Transverse colon (tissue), 4 donors: ENCODE data around the gene ZBTB16. TPM values are rescaled to one million over a fixed set of nuclear protein-coding genes. Genes with fewer than 3 reads are reported as not detected.

Source experiments
- DNase-seq: peaks from one replicate; pipeline ENCODE4 v3.0.0-alpha.2; 2019
- H3K27ac ChIP-seq, 4 donors: fragments of 200-600 bp; sonication (generic); 2 replicates each; pipeline ENCODE4 v1.5.1; 2016 to 2018; ENCODE audit warnings: inconsistent platforms in 4 of 4
- H3K27me3 ChIP-seq: fragments of 200-600 bp; sonication (generic); 2 replicates; pipeline ENCODE4 v1.5.1; 2017; ENCODE audit warnings: inconsistent platforms
- H3K36me3 ChIP-seq, 4 donors: fragments of 200-600 bp; sonication (generic); 2 replicates each; pipeline ENCODE4 v1.5.1; 2017 to 2019; ENCODE audit warnings: inconsistent platforms in 4 of 4
- H3K4me1 ChIP-seq, 4 donors: fragments of 200-600 bp; sonication (generic); 2 replicates each; pipeline ENCODE4 v1.5.1; 2017 to 2020; ENCODE audit warnings: inconsistent platforms in 4 of 4
- H3K4me3 ChIP-seq, 4 donors: fragments of 200-600 bp; sonication (generic); 1 replicate in 1 of 4; 2 replicates in 3 of 4; pipeline versions ENCODE4 v1.5.1 to v1.6.1; 2017 to 2019; ENCODE audit warnings: inconsistent platforms in 4 of 4
- H3K9me3 ChIP-seq, 2 donors: fragments of 200-600 bp; sonication (generic); 2 replicates each; pipeline ENCODE4 v1.5.1; 2017 to 2019; ENCODE audit warnings: inconsistent platforms in 2 of 2
- CTCF ChIP-seq, 5 experiments: fragments of 200-600 bp in 3 of 5; fragments of 450-650 bp in 2 of 5; sonication (generic) in 3 of 5; IDR thresholded peaks; 1 replicate in 2 of 5; 2 replicates in 3 of 5; pipeline ENCODE4 v1.5.1; 2016 to 2017; ENCODE audit warnings: antibody characterized with exemption in 5 of 5, inconsistent platforms in 3 of 5, mild to moderate bottlenecking in 2 of 5, moderate library complexity in 1 of 5
- EP300 ChIP-seq: sonication (generic); formaldehyde crosslinking; IDR thresholded peaks from one replicate; pipeline ENCODE4 v1.6.1; 2017; ENCODE audit warnings: antibody characterized with exemption, low read depth
- POLR2A ChIP-seq: fragments of 450-650 bp; IDR thresholded peaks from one replicate; pipeline ENCODE4 v1.6.1; 2016; ENCODE audit warnings: antibody characterized with exemption, mild to moderate bottlenecking, moderate library complexity
- POLR2AphosphoS5 ChIP-seq, 3 donors: sonication (generic); formaldehyde crosslinking; IDR thresholded peaks; one replicate each; pipeline ENCODE4 v1.6.1; 2016; ENCODE audit warnings: antibody characterized with exemption in 3 of 3
- WGBS, 2 donors: methylation state at CpG; one replicate each; pipeline ENCODE4 v1.1.5; 2018; ENCODE audit warnings: low coverage in 1 of 2; 5-methylcytosine and 5-hydroxymethylcytosine counted together
- in situ Hi-C, 4 donors: fragments of 200-750 bp; cut with MboI; loops; one replicate each; pipeline versions ENCODE4 v1.15.0 to v1.15.1; 2017; ENCODE audit warnings: low sequenced_read_pairs in 3 of 4, low pct_ligation_motif_present in 1 of 4, low pct_unique_long_range_greater_than_20kb in 1 of 4
- intact Hi-C: fragments of 100-400 bp; cut with DNase I; formaldehyde crosslinking; loops from one replicate; pipeline ENCODE4 v1.15.1; 2023; ENCODE audit warnings: low total_unique reads
- total RNA-seq, 4 donors: library from RNA; depleted of rRNA; stranded (reverse); fragments of >200 nt; gene quantifications; one replicate each; pipeline ENCODE4 v1.1.0, GENCODE V29; 2016

The ZBTB16 gene
- total RNA-seq, 4 donors from 2014 or later: 108 to 271 (median 155) TPM

GRCh38 chr11:114130629-114131277 lies 71.2 kb downstream of the ZBTB16 start:
- H3K4me3 ChIP-seq: no peak overlapping the region
- peaks cover 0 to 5% (median 0%) of the 10 kb centered on the region in 4 donors for H3K36me3 ChIP-seq
- H3K27me3 ChIP-seq: no peaks in the 10 kb centered on the region
- H3K27ac ChIP-seq: peak overlapping the region; percentile 19 to 76 (median 68)
- intact Hi-C loops: no loop called here
- peaks cover 42 to 83% (median 79%) of the 10 kb centered on the region in 4 donors for H3K4me1 ChIP-seq
- H3K9me3 ChIP-seq: no peaks in the 10 kb centered on the region
- TF ChIP-seq POLR2AphosphoS5 (IDR thresholded peaks at IDR 0.05): no peak
- no peak for TF ChIP-seq CTCF (IDR thresholded peaks at IDR 0.05)
- no peak for TF ChIP-seq EP300
- no peak for TF ChIP-seq POLR2A
- in situ Hi-C loops: no loop called here
- peak; percentile 1 for DNase-seq
- WGBS, 2 donors: 65 to 71% methylated on average over 7 of the region's 7 CpGs

- Histone ChIP-seq H3K36me3 (no peaks in the 10 kb centered on the region), H3K9me3 (no peaks in the 10 kb centered on the region), H3K27me3 (no peaks in the 10 kb centered on the region), H3K27ac (peak overlapping the region; percentile 59 to 96 (median 76)), H3K4me1 (peaks cover 49 to 90% (median 85%) of the 10 kb centered on the region in 4 donors), H3K4me3 (peak overlapping the region in 1 of 4 donors; percentile 1)
- in situ Hi-C loops: no loop called here
- intact Hi-C loops: no loop called here
- 7 to 19% methylated on average over 6 to 8 of the region's 8 CpGs for whole genome bisulfite sequencing, 2 donors
- peak; percentile 8 for DNase-seq
- TF ChIP-seq POLR2AphosphoS5 (IDR thresholded peaks at IDR 0.05): no peak
- no peak for TF ChIP-seq EP300
- no peak for TF ChIP-seq CTCF (IDR thresholded peaks at IDR 0.05)
- TF ChIP-seq POLR2A: no peak
These were observed 72.0 kb downstream of the ZBTB16 start for GRCh38 chr11:114131461-114131864.

- intact Hi-C loops: no loop called here
- Histone ChIP-seq H3K36me3 (no peaks in the 10 kb centered on the region), H3K4me3 (no peak overlapping the region), H3K9me3 (no peaks in the 10 kb centered on the region), H3K27ac (peak overlapping the region; percentile 59 to 96 (median 76)), H3K27me3 (no peaks in the 10 kb centered on the region), H3K4me1 (peaks cover 53 to 100% (median 93%) of the 10 kb centered on the region in 4 donors)
- no peak for TF ChIP-seq POLR2AphosphoS5 (IDR thresholded peaks at IDR 0.05)
- no peak for TF ChIP-seq POLR2A
- no peak for TF ChIP-seq CTCF (IDR thresholded peaks at IDR 0.05)
- no peak for TF ChIP-seq EP300
- in situ Hi-C loops: no loop called here
- DNase-seq: peak; percentile 8
- 60 to 82% methylated on average over 3 to 9 of the region's 9 CpGs for WGBS, 2 donors
These were observed 72.9 kb downstream of the ZBTB16 start for GRCh38 chr11:114132417-114132816.

GRCh38 chr11:114132944-114133394 lies 73.5 kb downstream of the ZBTB16 start:
- Histone ChIP-seq H3K4me3 (no peak overlapping the region), H3K36me3 (no peaks in the 10 kb centered on the region), H3K9me3 (no peaks in the 10 kb centered on the region), H3K4me1 (peaks cover 54 to 100% (median 92%) of the 10 kb centered on the region in 4 donors), H3K27ac (peak overlapping the region; percentile 59 to 96 (median 76)), H3K27me3 (no peaks in the 10 kb centered on the region)
- in situ Hi-C loops (no loop called here), intact Hi-C loops (no loop called here)
- no peak for TF ChIP-seq POLR2AphosphoS5 (IDR thresholded peaks at IDR 0.05)
- no peak for TF ChIP-seq POLR2A
- no peak for TF ChIP-seq CTCF (IDR thresholded peaks at IDR 0.05)
- 67 to 80% methylated on average over 2 to 6 of the region's 6 CpGs for WGBS, 2 donors
- no peak for DNase-seq
